Measurements from ENCODE around the gene RBBP4.

RBBP4 gene

GRCh38 chr1:32719681-32720275, 68.8 kb downstream of the RBBP4 start:
- no peak for DNase-seq (ENCODE audit: low spot score)

GRCh38 chr1:32724678-32725614, 73.9 kb downstream of the RBBP4 start:
- DNase-seq (ENCODE audit: low spot score): no peak

- no peak for DNase-seq (ENCODE audit: low spot score)
These were observed 74.6 kb downstream of the RBBP4 start for GRCh38 chr1:32725615-32725982.

- DNase-seq (ENCODE audit: low spot score): no peak
These were observed 76.9 kb downstream of the RBBP4 start for GRCh38 chr1:32727876-32728275.

- DNase-seq (ENCODE audit: low spot score): no peak
These were observed 77.5 kb downstream of the RBBP4 start for GRCh38 chr1:32728413-32729077.

GRCh38 chr1:32729254-32730046, 78.4 kb downstream of the RBBP4 start:
- no peak for DNase-seq (ENCODE audit: low spot score)

- DNase-seq (ENCODE audit: low spot score): no peak
These were observed 82.7 kb downstream of the RBBP4 start for GRCh38 chr1:32733582-32734321.

Data from globus pallidus (tissue), 1 donor.